ENCODE data around the gene SIGLEC11.

GRCh38 chr19:49913720-49914119 is 47.3 kb downstream of the SIGLEC11 start:
- no peak for TF ChIP-seq CTCF (conservative IDR thresholded peaks at IDR 0.05; ENCODE audit: low read length)
- TF ChIP-seq EZH2phosphoT487 (IDR thresholded peaks at IDR 0.05; ENCODE audit: borderline replicate concordance, low read depth, low read length): no peak

Measured in OCI-LY7 (cell line).